HepG2 (cell line): ENCODE results near the gene RANBP3.

Source experiments
- AGO2 ChIP-seq: fragments of 200-400 bp; formaldehyde crosslinking; optimal IDR thresholded peaks from 2 replicates; pipeline ENCODE3; 2017; ENCODE audit warnings: mild to moderate bottlenecking, low read depth, low read length, moderate library complexity
- BCL6 ChIP-seq: IDR thresholded peaks from 2 replicates; pipeline ENCODE4 v1.6.1; 2016; ENCODE audit warnings: missing genetic modification reagents, missing compliant biosample characterization
- CENPX ChIP-seq: sonication (generic); formaldehyde crosslinking; IDR thresholded peaks from 2 replicates; pipeline ENCODE4 v1.9.0; 2021; ENCODE audit warnings: mild to moderate bottlenecking, missing genetic modification reagents, moderate library complexity
- CTCF ChIP-seq: sonication (generic); formaldehyde crosslinking; IDR thresholded peaks from 2 replicates; pipeline ENCODE4 v1.5.0; 2020; ENCODE audit warnings: mild to moderate bottlenecking, missing genetic modification reagents, moderate library complexity
- EED ChIP-seq: sonication (generic); formaldehyde crosslinking; IDR thresholded peaks from 2 replicates; pipeline ENCODE4 v1.5.0; 2020; ENCODE audit warnings: mild to moderate bottlenecking, missing genetic modification reagents
- ELK4 ChIP-seq: sonication (generic); formaldehyde crosslinking; IDR thresholded peaks from 2 replicates; pipeline ENCODE4 v1.9.0; 2021; ENCODE audit warnings: missing genetic modification reagents, borderline replicate concordance
- MAFG ChIP-seq: sonication (generic); formaldehyde crosslinking; IDR thresholded peaks from 2 replicates; pipeline ENCODE4 v1.5.1; 2020; ENCODE audit warnings: mild to moderate bottlenecking, missing genetic modification reagents
- MEF2D ChIP-seq: sonication (generic); formaldehyde crosslinking; IDR thresholded peaks from 2 replicates; pipeline ENCODE4 v1.5.1; 2020; ENCODE audit warnings: mild to moderate bottlenecking, missing genetic modification reagents
- RAD21 ChIP-seq: fragments of 450-650 bp; formaldehyde crosslinking; IDR thresholded peaks from 2 replicates; pipeline ENCODE4 v1.5.0; 2020; ENCODE audit warnings: mild to moderate bottlenecking
- REPIN1 ChIP-seq: sonication (generic); formaldehyde crosslinking; IDR thresholded peaks from 2 replicates; pipeline ENCODE4 v1.8.0; 2022; ENCODE audit warnings: missing genetic modification reagents, low read depth, mild to moderate bottlenecking, borderline replicate concordance
- TAF15 ChIP-seq: fragments of 200-400 bp; formaldehyde crosslinking; IDR thresholded peaks from one replicate; pipeline ENCODE4 v1.6.1; 2018; ENCODE audit warnings: mild to moderate bottlenecking, low read depth, low read length; ENCODE audit not compliant: poor library complexity, severe bottlenecking
- ZBTB33 ChIP-seq: sonication (generic); formaldehyde crosslinking; IDR thresholded peaks from 2 replicates; pipeline ENCODE4 v1.4.0; 2020; ENCODE audit warnings: missing genetic modification reagents
- ZFY ChIP-seq: sonication (generic); formaldehyde crosslinking; IDR thresholded peaks from 2 replicates; pipeline ENCODE4 v1.4.0; 2020; ENCODE audit warnings: missing genetic modification reagents
- ZNF816 ChIP-seq: sonication (generic); formaldehyde crosslinking; IDR thresholded peaks from 2 replicates; pipeline ENCODE4 v1.8.0; 2022; ENCODE audit warnings: missing genetic modification reagents, mild to moderate bottlenecking, borderline replicate concordance

- no peak for TF ChIP-seq CENPX (CRISPR knock-in tag)
- no peak for TF ChIP-seq CTCF (CRISPR knock-in tag)
- TF ChIP-seq AGO2, result no peak
- TF ChIP-seq EED (CRISPR knock-in tag), result no peak
- TF ChIP-seq MAFG (CRISPR knock-in tag), result no peak
- no peak for TF ChIP-seq BCL6 (CRISPR knock-in tag)
- TF ChIP-seq ZFY (CRISPR knock-in tag), result no peak
- no peak for TF ChIP-seq TAF15
- no peak for TF ChIP-seq REPIN1
- 0 out of 2 replicates have a peak, but pooled peaks have one; percentile 5 for TF ChIP-seq ZBTB33 (CRISPR knock-in tag)
- TF ChIP-seq ZNF816 (CRISPR knock-in tag), result no peak
- TF ChIP-seq MEF2D (CRISPR knock-in tag), result no peak
- no peak for TF ChIP-seq ELK4 (CRISPR knock-in tag)
- no peak for TF ChIP-seq RAD21 (CRISPR knock-in tag)
Observed at GRCh38 chr19:5882421-5882968, 95.4 kb downstream of the RANBP3 start.
